Activated CD8-positive, alpha-beta memory T cell treated with anti-CD3 and anti-CD28 coated beads for 4 hours (primary cell): ENCODE data around the gene ASB2.

Source experiments
- DNase-seq, 2 donors: peaks; one replicate each; pipeline ENCODE4 v3.0.0-alpha.2; 2020; ENCODE audit warnings: low read depth in 2 of 2

ASB2 gene, protein sequence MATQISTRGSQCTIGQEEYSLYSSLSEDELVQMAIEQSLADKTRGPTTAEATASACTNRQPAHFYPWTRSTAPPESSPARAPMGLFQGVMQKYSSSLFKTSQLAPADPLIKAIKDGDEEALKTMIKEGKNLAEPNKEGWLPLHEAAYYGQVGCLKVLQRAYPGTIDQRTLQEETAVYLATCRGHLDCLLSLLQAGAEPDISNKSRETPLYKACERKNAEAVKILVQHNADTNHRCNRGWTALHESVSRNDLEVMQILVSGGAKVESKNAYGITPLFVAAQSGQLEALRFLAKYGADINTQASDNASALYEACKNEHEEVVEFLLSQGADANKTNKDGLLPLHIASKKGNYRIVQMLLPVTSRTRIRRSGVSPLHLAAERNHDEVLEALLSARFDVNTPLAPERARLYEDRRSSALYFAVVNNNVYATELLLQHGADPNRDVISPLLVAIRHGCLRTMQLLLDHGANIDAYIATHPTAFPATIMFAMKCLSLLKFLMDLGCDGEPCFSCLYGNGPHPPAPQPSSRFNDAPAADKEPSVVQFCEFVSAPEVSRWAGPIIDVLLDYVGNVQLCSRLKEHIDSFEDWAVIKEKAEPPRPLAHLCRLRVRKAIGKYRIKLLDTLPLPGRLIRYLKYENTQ

DNA sequence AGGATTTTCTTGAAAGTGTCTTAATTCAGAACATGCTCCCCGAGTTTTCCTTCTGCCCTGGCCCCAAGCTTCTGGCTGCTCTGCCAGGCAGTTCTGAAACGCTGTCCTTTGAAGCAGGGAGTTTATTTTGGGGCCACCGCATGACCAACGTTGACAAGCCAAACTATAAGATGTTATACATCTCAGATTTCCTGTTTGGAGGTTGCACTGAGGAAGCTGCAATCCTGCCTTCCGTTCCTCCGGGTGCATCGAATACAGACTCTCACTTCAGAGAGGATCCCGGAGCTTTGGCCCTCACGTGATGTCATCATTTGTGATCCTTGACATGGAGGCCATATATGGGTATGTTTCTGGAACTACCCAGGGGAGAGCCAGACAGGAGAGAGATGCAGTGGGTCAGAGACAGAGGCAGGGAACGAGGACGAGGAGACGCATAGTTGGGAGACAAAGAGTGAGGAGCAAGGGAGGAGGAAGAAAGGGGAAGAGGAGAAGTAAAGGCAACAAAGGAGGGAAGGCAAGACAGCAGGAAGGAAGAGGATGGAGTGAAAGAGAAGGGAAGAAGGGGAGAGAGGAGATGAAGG lies at the start of gene ASB2:
TSS of gene ASB2 (minus strand) at position 94 of the 581 bp plus-strand sequence. CDS start 12,031 bp downstream, outside the sequence.
- no peak for DNase-seq

DNA sequence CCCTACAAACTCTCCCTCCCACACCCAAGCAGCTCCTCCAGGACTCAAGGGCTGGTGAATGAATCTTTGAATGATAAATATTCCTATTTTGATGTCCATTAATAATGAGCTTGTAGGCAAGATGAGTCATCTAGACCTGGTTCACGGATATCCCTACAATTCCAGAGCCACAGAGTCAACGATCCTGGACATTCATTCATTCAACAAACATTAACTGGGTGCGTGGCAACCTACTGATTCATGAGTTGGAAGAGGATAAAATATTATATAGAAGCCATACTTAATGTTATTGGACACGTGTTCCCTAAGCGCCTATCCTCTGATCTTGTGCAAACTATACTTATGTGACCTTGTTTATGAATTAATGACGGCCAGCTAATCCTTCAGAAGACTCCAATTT lies 49.4 kb upstream of the ASB2 start:
- no peak for DNase-seq

DNA sequence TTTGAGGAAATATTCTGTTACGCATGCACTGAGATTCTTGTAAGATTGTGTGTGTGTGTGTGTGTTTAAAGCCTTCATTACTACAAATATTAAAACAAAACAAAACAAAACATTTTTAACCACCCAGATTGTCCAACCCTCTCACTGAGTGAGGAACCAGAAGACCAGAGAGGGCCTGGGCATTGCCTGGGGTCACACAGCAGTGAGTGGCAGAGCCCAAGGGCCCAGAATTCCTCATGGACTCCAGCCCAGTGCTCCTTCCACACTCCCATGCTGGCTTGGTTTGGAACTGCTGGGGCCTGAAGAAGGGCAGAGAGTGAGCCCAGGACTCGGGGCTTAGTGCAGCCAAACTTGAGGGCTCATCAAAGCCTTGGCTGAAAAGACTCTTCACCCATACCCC lies 48.2 kb upstream of the ASB2 start:
- DNase-seq = no peak

DNA sequence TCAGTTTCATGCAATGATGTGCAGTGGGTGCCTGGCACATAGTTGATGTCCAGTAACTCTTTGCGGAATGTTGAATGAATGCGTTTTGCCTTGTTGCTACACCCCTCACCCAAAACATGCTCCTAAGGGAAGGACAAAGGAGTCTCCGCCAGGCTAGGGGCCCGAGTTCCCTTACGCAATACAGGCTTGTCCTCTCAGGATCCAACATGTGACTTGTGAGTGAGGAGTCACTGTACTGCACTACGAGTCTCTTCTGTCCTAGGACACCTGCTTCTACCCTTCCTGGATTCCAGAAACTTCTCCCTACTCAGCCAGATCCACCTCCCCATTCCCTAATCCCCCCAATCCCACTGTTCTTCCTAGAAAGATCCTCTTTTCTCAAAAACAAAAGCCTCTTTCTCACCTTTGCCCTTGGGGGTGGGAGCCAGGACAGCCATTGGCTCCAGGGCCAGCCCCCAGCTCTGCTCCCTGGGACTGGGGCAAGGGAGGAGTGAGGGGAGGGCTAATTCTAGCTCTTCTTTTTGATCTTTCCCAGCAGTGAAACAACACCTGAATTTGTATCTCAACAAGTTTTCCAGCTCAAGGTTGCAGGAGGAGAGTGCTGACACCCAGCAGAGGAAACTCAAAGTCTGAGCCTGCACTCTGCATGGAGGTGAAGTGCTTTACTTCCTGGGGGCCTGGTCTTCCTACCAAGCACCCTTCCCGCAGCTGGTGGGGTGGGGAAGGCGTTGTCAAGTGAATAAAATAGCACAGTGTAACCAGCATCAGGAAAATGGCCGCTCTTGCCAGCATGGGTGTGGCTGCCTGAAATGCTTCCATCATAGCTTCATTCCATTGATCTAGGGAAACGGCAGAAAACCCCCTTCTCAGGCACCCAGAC lies 46.4 kb upstream of the ASB2 start:
- DNase-seq = no peak

DNA sequence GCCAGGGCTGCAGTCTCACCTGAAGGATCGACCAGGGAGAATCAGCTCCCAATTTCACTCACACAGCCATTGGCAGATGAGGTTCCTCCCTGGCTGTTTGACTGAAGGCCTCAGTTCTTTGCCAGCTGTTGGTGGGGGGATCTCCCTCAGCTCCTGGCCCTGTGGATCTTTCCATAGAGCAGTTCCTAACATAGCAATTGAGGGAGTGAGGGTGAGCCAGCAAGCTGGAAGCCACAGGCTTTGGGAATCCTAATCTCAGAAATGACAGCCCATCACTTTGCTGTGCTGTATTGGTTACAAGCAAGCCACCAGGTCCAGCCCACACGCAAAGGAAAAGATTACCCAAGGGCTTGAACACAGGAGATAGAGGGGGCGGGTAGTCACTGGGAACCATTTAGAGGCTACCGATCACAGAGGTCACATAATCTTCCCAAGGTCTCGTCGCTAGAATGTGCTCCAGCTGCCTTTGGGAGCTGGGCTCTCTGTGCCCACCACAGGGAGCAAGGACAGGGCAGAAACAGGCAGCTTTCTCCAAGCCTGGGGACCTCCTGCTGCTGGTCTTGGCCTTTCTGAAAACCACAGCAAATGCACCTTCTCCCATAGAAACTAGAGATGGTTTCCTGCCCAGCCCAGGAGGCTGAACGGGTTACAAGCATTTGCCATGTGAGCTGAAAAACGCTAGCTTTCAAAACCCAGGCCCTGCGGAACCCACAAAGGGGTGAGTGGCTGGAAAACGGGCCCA lies 45.2 kb upstream of the ASB2 start:
- DNase-seq = no peak

DNA sequence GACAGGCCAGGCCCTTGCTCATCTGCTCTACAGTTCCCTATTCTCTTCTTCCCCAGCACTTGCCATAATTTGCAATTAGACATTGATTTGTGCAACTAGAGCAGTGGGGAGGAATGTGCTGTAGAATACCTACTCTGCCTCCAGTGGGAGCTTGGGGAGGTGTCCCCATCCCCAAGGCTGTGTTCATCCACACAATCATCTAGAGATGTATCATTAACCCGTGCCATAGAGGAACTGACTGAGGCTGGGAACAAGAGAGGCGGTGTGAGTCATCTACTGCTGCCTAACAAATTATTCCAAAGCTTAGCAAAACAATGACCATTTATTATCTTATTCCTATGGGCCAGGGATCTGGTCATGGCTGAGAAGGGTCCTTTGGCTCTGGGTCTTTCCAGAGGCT lies 44.6 kb upstream of the ASB2 start:
- DNase-seq = no peak

DNA sequence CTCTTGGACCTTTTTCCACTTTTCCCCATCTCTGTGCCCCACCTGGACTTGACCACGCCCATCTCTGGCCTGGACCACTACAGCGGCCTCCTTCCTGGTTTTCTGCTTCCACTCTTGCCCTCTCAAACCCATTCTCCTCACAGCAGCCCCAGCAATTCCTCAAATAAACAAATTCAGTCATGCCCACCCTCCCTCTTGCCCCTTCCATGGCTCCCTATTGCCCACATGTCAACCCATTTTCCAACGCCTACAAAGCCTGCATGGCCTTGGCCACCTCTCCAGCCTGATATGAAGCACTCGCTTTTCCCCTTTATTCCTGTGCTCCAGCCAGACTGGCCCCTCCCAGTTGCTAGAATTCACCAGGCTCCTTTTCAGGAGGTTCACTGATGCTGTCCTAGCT lies 43.9 kb upstream of the ASB2 start:
- DNase-seq = no peak

DNA sequence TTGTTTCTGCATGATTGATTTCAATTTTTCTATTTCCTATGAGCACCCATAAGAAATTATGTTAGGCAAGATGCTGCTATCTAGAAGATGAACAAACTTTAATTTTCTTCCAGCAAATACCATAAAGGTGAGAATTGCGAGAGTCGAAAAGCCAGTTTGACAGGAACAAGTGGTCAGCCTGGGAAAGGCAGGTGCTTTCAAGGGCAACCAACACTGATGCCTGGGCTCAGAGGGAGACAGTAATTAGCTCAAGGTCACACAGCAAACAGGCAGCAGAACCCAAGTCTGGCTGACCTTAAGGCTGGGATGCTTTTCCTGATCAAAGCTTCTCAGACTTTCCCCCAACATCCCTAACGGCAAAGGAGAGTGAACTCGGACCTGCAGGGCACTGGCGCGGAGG lies 43.0 kb upstream of the ASB2 start:
- no peak for DNase-seq

DNA sequence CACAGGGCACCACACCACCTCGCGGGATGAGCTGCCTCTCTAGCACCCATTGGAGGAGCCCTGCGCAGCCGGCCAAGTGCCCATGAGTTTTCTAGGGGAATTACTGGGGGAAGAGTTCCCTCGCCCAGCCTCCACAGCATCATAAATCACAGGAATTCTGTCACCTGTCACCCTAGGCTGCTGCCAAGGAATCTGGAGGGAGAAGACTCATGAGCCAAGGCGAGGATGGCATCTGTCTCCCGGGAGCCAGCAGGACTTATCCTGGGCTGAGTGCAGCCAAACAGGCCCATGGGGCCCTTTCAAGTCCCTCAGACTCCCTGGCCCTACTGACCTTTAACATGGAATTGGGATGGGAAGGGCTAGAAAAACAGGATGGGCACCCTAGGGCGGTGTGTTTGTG lies 41.9 kb upstream of the ASB2 start:
- DNase-seq = no peak

DNA sequence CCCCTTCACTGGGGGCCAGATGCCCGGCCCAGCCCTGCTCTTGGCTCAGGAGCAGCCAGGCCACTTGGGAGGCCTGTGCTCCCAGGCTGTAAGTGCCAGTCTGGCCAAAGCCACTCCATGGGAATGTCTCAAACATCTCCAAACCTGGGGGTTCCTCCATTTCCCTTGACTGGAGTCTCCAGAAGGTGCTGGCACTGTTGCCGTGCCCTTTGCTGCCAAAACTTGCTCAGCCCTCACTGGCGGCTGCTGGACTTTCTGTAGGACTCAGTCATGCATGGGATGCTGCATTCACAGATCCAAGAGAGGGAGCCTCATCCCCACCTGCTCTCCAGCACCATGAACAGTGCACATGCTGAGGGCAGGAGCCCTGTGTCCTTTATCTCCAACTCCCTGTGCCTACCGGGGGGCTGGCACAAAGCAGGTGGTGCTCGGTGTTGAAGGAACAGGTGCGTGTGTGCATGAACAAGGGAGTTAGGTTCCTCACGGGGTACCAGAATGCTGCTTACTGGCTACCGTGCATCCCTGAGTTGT lies 40.1 kb upstream of the ASB2 start:
- no peak for DNase-seq

DNA sequence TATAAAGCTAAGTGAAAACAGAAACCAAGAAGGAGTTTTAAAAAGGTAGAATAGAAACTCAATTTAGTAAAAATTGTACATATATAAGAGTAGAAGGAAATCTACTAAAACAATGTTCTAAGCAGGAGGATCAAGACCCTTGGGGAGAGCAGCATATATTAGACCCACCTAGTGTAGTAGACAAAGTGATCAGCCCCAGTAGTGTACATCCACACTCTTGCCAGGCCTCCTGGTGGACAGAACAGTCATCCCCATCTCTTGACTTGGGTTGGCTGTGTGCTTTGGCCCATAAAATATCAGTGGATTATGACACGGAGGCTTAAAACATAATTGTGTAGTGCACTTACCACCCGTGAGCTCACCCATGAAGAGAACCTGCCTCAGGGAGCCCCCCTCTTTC lies 38.9 kb upstream of the ASB2 start:
- DNase-seq = no peak

DNA sequence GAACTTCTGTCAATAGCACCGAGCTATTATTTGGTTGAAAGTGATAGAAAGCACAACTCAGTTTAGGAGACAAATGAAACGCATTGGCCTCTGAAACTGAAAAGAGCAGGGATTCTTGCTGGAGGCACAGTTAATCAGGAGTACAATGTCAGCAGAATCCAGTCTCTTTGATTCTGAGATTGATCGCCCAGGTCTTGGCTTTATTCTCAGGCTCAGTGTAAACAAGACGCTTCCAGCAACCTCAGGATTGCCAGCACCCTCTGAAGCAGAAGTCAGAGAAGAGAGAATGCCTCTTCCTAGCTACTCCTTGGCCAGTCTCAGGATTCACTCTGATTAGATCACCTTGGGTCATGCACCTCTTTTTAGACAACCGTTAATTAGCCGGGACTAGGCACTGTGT lies 38.0 kb upstream of the ASB2 start:
- no peak for DNase-seq

DNA sequence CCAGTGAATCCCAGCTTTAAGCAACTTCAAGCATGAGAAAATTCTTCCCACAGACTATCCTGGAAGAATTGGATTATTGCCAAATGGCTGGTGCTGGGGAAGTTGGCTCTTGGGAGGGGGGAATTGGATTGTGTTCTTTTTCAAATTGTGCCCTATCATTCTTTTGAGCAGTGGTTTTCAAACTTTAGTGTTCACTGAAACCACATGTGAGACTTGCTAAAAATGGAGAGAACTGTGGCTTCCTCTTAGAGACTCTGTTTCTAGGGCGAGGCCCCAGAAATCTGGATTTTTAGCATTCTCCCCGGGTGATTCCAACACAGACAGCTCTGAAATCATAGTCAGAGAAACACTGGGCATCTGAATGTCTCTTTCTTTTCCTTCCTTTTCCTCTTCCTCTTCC lies 35.4 kb upstream of the ASB2 start:
- DNase-seq = no peak

DNA sequence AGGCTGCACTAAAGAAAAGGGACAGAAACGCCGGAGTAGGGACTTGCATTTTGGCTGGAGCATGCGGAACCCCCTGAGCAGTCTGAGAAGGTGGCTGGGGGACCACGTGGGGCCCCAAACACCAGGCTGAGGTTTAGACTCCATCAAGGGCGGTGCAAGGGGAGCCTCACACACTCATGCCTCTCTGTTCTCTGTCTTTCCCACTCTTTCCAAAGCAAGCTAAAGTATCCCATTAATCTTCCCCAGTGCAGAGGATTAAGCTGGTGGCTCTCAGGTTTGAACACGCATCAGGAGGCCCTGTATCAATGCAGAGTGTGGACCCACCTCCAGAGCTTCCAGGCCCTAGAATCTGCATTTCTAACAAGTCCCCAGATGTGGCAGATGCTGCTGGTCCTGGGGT lies 34.3 kb upstream of the ASB2 start:
- DNase-seq = no peak

DNA sequence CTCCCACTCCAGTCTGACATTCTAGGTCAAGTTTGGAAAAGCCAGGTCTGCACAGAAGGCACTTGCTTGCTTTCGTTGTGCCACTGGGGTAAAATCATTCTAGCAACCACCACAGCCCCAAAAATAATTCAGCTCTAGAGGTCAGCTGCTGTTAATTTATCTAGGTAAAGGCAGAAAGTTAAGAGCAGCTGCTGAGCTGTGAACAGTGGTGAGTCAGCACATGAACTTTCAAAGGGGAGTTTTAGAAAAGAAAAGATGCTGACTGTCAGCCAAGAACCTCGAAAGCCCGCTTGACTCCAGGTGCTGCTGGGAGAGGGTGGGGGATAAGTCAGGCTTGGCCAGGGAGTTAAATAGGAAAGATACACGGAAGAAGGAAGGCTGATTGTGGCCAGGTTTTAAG lies 33.4 kb upstream of the ASB2 start:
- DNase-seq = no peak

DNA sequence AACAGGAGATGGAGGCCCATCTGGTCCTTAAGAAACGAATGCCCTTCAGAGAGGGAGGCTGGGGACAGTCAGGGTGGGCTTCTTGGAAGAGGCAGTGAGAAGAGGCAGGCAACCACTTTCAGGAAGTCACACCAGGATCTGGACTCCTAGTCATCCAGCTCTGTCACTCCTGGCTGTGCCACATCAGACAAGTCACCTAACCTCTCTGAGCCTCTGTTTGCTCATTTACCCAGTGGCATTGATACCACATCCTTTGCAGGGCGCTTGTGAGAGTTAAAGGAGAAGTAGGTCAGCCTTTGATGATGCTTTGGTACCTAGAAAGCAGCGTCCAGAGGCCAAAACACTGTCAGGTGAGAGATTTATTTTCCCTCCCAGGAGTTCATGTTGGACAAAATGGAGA lies 31.9 kb upstream of the ASB2 start:
- DNase-seq = no peak

DNA sequence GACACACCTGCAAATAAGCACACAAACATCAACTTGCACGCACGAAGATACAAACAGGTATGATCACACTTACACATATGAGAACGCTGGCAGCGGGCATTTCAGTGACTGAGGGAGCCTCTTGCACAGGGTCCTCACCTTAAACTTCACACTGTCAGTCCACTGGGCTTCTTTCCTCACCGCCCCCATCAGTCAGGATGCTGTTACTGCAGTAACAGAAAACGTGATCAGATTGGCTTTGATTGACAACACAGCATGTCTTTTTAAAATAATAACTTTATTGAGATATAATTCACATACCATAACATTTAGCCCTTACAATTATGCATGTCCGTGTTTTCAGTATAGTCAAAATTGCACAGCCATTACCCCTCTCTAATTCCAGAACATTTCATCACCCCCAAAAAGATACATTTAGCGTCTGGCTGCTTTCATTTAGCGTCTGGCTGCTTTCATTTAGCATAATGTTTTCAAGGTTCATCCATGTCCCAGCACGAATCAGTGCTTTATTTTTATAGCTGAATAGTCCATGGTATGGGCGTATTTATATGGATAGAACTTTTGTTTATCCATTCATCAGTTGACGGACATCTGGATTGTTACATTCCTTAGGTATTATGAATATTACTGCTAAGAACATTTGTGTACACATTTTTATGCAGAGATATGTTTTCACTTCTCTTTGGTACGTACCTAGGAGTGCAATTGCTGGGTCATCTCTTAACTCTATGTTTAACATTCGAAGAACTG lies 29.1 kb upstream of the ASB2 start:
- DNase-seq = no peak

DNA sequence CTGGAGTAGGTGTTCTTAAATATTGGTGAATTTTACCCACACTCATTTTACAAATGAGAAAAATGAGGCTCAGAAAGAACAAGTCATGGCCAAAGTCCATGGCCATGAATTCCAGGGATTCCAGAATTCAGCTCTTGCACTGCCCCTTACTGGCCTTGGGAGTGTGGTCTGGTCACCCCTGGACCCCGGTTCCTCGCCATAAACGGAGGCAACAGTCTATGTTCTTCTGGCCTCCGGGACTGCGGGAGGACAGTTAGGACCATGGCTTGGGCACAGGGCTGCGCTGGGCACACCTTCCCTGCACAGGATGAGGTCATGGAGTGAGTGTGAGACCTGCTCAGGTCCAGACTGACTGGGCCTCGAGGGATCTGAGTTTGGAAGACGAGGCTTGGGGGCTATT lies 27.6 kb upstream of the ASB2 start:
- no peak for DNase-seq

DNA sequence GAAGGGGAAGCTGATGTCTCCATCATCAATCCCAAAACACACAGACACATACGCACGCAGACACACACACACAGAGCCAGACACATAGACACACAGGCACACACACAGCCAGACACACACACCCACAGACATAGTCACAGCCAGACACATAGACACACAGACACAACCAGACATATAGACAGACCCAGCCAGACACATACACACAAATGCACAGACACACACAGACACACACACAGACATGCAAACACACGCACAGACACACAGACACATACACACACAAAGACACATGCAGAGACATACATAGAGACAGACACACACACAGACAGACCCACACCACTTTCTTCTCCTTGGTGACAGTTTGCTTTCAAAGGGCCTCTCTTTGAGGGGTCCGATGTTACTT lies 27.0 kb upstream of the ASB2 start:
- no peak for DNase-seq
